Caco-2 (cell line): ENCODE data around the gene TEF. TPM values are rescaled to one million over a fixed set of nuclear protein-coding genes. Genes with fewer than 3 reads are reported as not detected.

ENCODE experiments used
- BruUV-seq: library from RNA; stranded (reverse); fragments of 400-500 nt; replicated peaks from 2 replicates; lab custom pipeline; 2021; lab: Mats Ljungman, UMichigan
- CTCF ChIA-PET: fragments of 300-600 bp; sonication (Branson Sonifier 250); formaldehyde crosslinking; loops from one replicate; lab custom pipeline; 2022; ENCODE audit warnings: antibody characterized with exemption; lab: Charles Lee
- POLR2A ChIA-PET: fragments of 300-600 bp; sonication (Branson Sonifier 250); formaldehyde crosslinking; loops from one replicate; lab custom pipeline; 2022; ENCODE audit warnings: antibody characterized with exemption; lab: Charles Lee
- DNase-seq, 2 experiments: peaks; one replicate each; pipeline versions ENCODE4 v3.0.0 to v3.0.0-alpha.2; 2020 to 2022
- H3K27me3 ChIP-seq: replicated peaks from 2 replicates; pipeline ENCODE4 v1.6.0; 2011; ENCODE audit warnings: low read length; ENCODE audit not compliant: control insufficient read depth, insufficient read depth
- H3K36me3 ChIP-seq: 2 replicates; pipeline ENCODE4 v1.5.1; 2011; ENCODE audit warnings: low read length; ENCODE audit not compliant: control insufficient read depth, insufficient read depth
- H3K4me1 ChIP-seq: fragments of 250-450 bp; sonication (Bioruptor Pico); 2 replicates; pipeline ENCODE4 v1.5.1; 2020; ENCODE audit warnings: mild to moderate bottlenecking
- H3K4me3 ChIP-seq: 2 replicates; pipeline ENCODE4 v1.5.1; 2011; ENCODE audit warnings: low read depth, mild to moderate bottlenecking, control low read depth, low read length
- H3K9me3 ChIP-seq: fragments of 250-450 bp; sonication (Bioruptor Pico); 2 replicates; pipeline ENCODE4 v1.5.1; 2020; ENCODE audit warnings: mild to moderate bottlenecking, moderate library complexity
- H3K27ac Mint-ChIP-seq: one replicate; pipeline ENCODE4 v1.8.0; 2022; ENCODE audit warnings: mixed read lengths; ENCODE audit not compliant: unreplicated experiment
- H3K27me3 Mint-ChIP-seq: one replicate; pipeline ENCODE4 v1.8.0; 2022; ENCODE audit warnings: mixed read lengths; ENCODE audit not compliant: insufficient read depth, unreplicated experiment
- H3K36me3 Mint-ChIP-seq: one replicate; pipeline ENCODE4 v1.8.0; 2022; ENCODE audit warnings: mild to moderate bottlenecking, mixed read lengths; ENCODE audit not compliant: insufficient read depth, unreplicated experiment
- H3K4me1 Mint-ChIP-seq: one replicate; pipeline ENCODE4 v1.8.0; 2022; ENCODE audit warnings: low read depth, mixed read lengths; ENCODE audit not compliant: unreplicated experiment
- H3K4me3 Mint-ChIP-seq: one replicate; pipeline ENCODE4 v1.8.0; 2022; ENCODE audit warnings: mild to moderate bottlenecking, moderate library complexity, mixed read lengths; ENCODE audit not compliant: unreplicated experiment
- H3K9me3 Mint-ChIP-seq: one replicate; pipeline ENCODE4 v1.8.0; 2022; ENCODE audit warnings: mixed read lengths; ENCODE audit not compliant: unreplicated experiment
- intact Hi-C: fragments of 100-400 bp; cut with micrococcal nuclease; formaldehyde crosslinking; loops from one replicate; pipeline ENCODE4 v1.10.0; 2022; ENCODE audit not compliant: unreplicated experiment
- total RNA-seq: library from RNA; stranded (reverse); gene quantifications from 2 replicates; pipeline ENCODE4 v1.2.3, GENCODE V29; 2022
- TF ChIP-seq, protein P1 (sequence below), 2 experiments: fragments of 200-600 bp in 1 of 2; IDR thresholded peaks; 1 replicate in 1 of 2; 2 replicates in 1 of 2; pipeline versions ENCODE4 v1.5.1 to v1.8.0; 2011 to 2022; ENCODE audit warnings: antibody characterized with exemption in 1 of 2, control low read depth in 1 of 2, inconsistent platforms in 1 of 2, low read depth in 1 of 2, low read length in 1 of 2, mild to moderate bottlenecking in 1 of 2, moderate library complexity in 1 of 2; ENCODE audit not compliant: insufficient read depth in 1 of 2, severe bottlenecking in 1 of 2, unreplicated experiment in 1 of 2

Gene TEF
- total RNA-seq, 1 experiment from 2014 or later: 13.8 TPM

GRCh38 chr22:41341012-41341411, 40.7 kb upstream of the TEF start:
- CTCF ChIA-PET: no interaction called here
- H3K27ac Mint-ChIP-seq: no peak overlapping the region

GRCh38 chr22:41341990-41342389, 39.8 kb upstream of the TEF start:
- Mint-ChIP-seq H3K4me1 (no peaks in the 10 kb centered on the region), H3K27me3 (no peaks in the 10 kb centered on the region), H3K4me3 (no peak overlapping the region), H3K27ac (no peak overlapping the region), H3K36me3 (peaks cover 25% of the 10 kb centered on the region), H3K9me3 (no peaks in the 10 kb centered on the region)
- no peaks in the 10 kb centered on the region for H3K4me1 ChIP-seq
- DNase-seq: no peak
- no peaks in the 10 kb centered on the region for H3K9me3 ChIP-seq
- BruUV-seq: no TSS peak
- no peak overlapping the region for H3K4me3 ChIP-seq
- TF ChIP-seq, protein P1, sequence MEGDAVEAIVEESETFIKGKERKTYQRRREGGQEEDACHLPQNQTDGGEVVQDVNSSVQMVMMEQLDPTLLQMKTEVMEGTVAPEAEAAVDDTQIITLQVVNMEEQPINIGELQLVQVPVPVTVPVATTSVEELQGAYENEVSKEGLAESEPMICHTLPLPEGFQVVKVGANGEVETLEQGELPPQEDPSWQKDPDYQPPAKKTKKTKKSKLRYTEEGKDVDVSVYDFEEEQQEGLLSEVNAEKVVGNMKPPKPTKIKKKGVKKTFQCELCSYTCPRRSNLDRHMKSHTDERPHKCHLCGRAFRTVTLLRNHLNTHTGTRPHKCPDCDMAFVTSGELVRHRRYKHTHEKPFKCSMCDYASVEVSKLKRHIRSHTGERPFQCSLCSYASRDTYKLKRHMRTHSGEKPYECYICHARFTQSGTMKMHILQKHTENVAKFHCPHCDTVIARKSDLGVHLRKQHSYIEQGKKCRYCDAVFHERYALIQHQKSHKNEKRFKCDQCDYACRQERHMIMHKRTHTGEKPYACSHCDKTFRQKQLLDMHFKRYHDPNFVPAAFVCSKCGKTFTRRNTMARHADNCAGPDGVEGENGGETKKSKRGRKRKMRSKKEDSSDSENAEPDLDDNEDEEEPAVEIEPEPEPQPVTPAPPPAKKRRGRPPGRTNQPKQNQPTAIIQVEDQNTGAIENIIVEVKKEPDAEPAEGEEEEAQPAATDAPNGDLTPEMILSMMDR (IDR thresholded peaks at IDR 0.05; ENCODE audit: insufficient read depth in 1 of 2, low read depth in 1 of 2, low read length in 1 of 2, severe bottlenecking in 1 of 2, unreplicated experiment in 1 of 2): no peak
- H3K36me3 ChIP-seq: peaks cover 2% of the 10 kb centered on the region
- ChIA-PET CTCF (interaction anchor here (0.6 kb wide), 1 partner anchor 659 kb away, joined by 3 read pairs; no protein-coding TSS in a partner anchor), POLR2A (no interaction called here)
- intact Hi-C loops: no loop called here
- no peaks in the 10 kb centered on the region for H3K27me3 ChIP-seq

More at GRCh38 chr22:41341012-41341411, 40.7 kb upstream of the TEF start:
- no peak overlapping the region for H3K4me3 Mint-ChIP-seq
- H3K4me1 Mint-ChIP-seq: no peaks in the 10 kb centered on the region
- intact Hi-C loops: no loop called here
- DNase-seq: no peak
- POLR2A ChIA-PET: no interaction called here
- Histone ChIP-seq H3K9me3 (no peaks in the 10 kb centered on the region), H3K27me3 (no peaks in the 10 kb centered on the region), H3K4me3 (no peak overlapping the region), H3K36me3 (peaks cover 2% of the 10 kb centered on the region), H3K4me1 (no peaks in the 10 kb centered on the region)
- BruUV-seq: no TSS peak
- H3K27me3 Mint-ChIP-seq: no peaks in the 10 kb centered on the region
- TF ChIP-seq, protein P1 (IDR thresholded peaks at IDR 0.05; ENCODE audit: insufficient read depth in 1 of 2, low read depth in 1 of 2, low read length in 1 of 2, severe bottlenecking in 1 of 2, unreplicated experiment in 1 of 2): no peak
- peaks cover 18% of the 10 kb centered on the region for H3K36me3 Mint-ChIP-seq
- H3K9me3 Mint-ChIP-seq: no peaks in the 10 kb centered on the region

- CTCF ChIA-PET: no interaction called here
- intact Hi-C loops: no loop called here
- Mint-ChIP-seq H3K4me1 (peaks cover 5% of the 10 kb centered on the region), H3K27ac (no peak overlapping the region), H3K27me3 (no peaks in the 10 kb centered on the region), H3K4me3 (no peak overlapping the region), H3K36me3 (peaks cover 38% of the 10 kb centered on the region), H3K9me3 (no peaks in the 10 kb centered on the region)
- POLR2A ChIA-PET: no interaction called here
- Histone ChIP-seq H3K36me3 (peaks cover 2% of the 10 kb centered on the region), H3K9me3 (no peaks in the 10 kb centered on the region), H3K4me3 (no peak overlapping the region), H3K4me1 (no peaks in the 10 kb centered on the region), H3K27me3 (no peaks in the 10 kb centered on the region)
- TF ChIP-seq, protein P1 (IDR thresholded peaks at IDR 0.05; ENCODE audit: insufficient read depth in 1 of 2, low read depth in 1 of 2, low read length in 1 of 2, severe bottlenecking in 1 of 2, unreplicated experiment in 1 of 2): no peak
- no peak for DNase-seq
- no TSS peak for BruUV-seq
Observed at GRCh38 chr22:41343300-41343699, 38.4 kb upstream of the TEF start.
